ENCODE results near the gene MZF1.

MZF1 gene

DNA sequence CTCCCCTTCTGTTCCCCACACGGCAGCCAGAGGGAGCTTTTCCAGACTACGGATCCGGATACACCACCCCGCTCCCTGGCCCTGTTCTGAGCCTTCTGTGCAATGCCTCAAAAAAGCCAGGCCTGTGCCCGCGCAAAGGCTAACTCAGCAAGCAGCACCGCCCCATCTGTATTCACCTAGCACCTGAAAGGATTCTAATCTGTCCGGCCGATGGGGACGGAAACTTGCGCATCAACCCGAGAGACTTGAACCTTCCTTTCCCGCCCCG is 54.1 kb downstream of the MZF1 start:
- TF ChIP-seq, protein P1, sequence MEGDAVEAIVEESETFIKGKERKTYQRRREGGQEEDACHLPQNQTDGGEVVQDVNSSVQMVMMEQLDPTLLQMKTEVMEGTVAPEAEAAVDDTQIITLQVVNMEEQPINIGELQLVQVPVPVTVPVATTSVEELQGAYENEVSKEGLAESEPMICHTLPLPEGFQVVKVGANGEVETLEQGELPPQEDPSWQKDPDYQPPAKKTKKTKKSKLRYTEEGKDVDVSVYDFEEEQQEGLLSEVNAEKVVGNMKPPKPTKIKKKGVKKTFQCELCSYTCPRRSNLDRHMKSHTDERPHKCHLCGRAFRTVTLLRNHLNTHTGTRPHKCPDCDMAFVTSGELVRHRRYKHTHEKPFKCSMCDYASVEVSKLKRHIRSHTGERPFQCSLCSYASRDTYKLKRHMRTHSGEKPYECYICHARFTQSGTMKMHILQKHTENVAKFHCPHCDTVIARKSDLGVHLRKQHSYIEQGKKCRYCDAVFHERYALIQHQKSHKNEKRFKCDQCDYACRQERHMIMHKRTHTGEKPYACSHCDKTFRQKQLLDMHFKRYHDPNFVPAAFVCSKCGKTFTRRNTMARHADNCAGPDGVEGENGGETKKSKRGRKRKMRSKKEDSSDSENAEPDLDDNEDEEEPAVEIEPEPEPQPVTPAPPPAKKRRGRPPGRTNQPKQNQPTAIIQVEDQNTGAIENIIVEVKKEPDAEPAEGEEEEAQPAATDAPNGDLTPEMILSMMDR (IDR thresholded peaks at IDR 0.05; ENCODE audit: extremely low read depth, missing control alignments): peak; percentile 46
- DNase-seq (ENCODE audit: low spot score): peak; percentile 67

GRCh38 chr19:58518256-58519086 is 54.7 kb downstream of the MZF1 start:
- TF ChIP-seq, protein P1 (IDR thresholded peaks at IDR 0.05; ENCODE audit: extremely low read depth, missing control alignments): no peak
- DNase-seq (ENCODE audit: low spot score): no peak

DNA sequence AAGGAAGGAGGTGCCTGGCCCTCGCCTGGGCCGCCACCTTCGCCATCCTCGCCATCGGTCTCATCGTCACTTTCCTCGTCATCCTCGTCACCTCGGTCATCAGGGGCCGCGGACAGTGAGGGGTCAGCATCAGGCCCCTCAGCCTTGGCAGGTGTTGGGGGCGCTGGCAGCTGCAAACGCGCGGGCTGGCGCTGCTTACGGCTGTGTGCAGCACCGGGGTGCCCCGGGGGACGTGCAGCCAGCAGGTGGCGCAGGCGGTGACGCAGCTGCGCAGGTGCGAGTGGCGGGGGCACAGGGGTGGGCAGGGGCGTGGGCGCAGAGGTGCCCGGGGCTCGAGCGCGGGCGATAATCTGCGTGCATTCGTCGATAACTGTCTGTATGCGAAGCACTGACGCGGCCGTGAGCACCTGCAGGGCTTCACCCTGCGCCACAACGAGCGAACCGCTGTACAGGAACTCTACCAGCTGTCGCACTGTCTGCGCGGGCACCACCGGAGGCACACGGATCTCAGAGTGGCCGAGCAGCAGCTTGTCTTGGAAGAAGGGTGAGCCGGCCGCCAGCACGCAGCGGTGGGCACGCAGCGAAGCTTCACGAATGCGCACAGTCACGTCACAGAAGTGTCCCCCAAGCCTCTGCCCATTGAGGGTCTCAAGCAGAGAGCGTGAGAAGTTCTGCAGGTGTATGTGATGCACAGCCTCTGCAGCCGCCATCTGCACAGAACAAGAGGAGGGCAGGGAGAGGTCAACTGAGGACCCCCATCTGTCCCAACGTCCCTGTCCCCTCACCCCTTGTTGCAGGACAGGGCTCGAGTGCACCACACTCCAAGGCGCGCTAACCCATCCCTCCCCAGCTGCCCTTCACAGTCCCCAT is 55.9 kb downstream of the MZF1 start:
- no peak for DNase-seq (ENCODE audit: low spot score)
- TF ChIP-seq, protein P1 (IDR thresholded peaks at IDR 0.05; ENCODE audit: extremely low read depth, missing control alignments): no peak

GRCh38 chr19:58516246-58516836 is 56.8 kb downstream of the MZF1 start:
- DNase-seq (ENCODE audit: low spot score): no peak
- TF ChIP-seq, protein P1 (IDR thresholded peaks at IDR 0.05; ENCODE audit: extremely low read depth, missing control alignments): no peak

DNA sequence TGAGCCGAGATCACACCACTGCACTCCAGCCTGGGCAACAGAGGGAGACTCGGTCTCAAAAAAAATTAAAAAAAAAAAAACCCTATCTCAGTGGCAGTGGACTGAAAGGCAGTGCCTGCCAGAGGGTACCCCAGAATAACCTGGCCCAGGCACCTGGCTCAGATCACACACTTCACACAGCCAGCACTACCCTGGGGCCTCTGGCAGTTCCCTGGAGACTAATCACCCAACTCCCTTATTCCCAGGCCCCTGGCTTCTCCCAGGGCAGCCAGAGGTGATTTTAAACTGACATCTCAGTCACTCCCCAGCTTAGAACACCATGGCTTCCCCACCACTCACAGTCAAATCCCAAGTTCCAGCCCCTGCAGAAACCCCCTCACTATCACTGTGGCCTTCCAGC is 57.9 kb downstream of the MZF1 start:
- no peak for DNase-seq (ENCODE audit: low spot score)
- TF ChIP-seq, protein P1 (IDR thresholded peaks at IDR 0.05; ENCODE audit: extremely low read depth, missing control alignments): no peak

GRCh38 chr19:58514564-58515022 is 58.5 kb downstream of the MZF1 start:
- TF ChIP-seq, protein P1 (IDR thresholded peaks at IDR 0.05; ENCODE audit: extremely low read depth, missing control alignments): no peak

More at GRCh38 chr19:58514564-58515022, 58.5 kb downstream of the MZF1 start:
- DNase-seq (ENCODE audit: low spot score): no peak
